GM12892 (cell line): ENCODE data around the gene DGKI.
"Not testable (repeated sequence)": the region's sequence is repeated elsewhere in the genome, so short reads cannot be mapped to it uniquely, and the experiment has no call there.

ENCODE experiments used
- DNase-seq: peaks from one replicate; pipeline ENCODE4 v3.0.0; 2011; ENCODE audit not compliant: insufficient read length
- FAIRE-seq: peaks from 2 replicates; lab custom pipeline; 2011; peaks lifted over from hg19 to GRCh38; lab: Jason Lieb, UNC
- POLR2A ChIP-seq: IDR thresholded peaks from 2 replicates; pipeline ENCODE4 v1.6.1; 2011; ENCODE audit warnings: low read depth, low read length, control low read depth
- POLR2AphosphoS5 ChIP-seq: IDR thresholded peaks from 2 replicates; pipeline ENCODE4 v1.6.1; 2011; ENCODE audit warnings: low read depth, low read length, control low read depth
- TAF1 ChIP-seq: IDR thresholded peaks from 2 replicates; pipeline ENCODE4 v1.6.1; 2011; ENCODE audit warnings: low read depth, mild to moderate bottlenecking, control low read depth, low read length, borderline replicate concordance

DGKI gene

GRCh38 chr7:137743021-137743420, 103.8 kb downstream of the DGKI start:
- TF ChIP-seq POLR2A (no peak), TAF1 (no peak), POLR2AphosphoS5 (no peak)
- DNase-seq (no peak), FAIRE-seq (no peak)

GRCh38 chr7:137742051-137742450, 104.7 kb downstream of the DGKI start:
- TF ChIP-seq POLR2AphosphoS5: no peak
- TF ChIP-seq POLR2A: no peak
- no peak for TF ChIP-seq TAF1
- FAIRE-seq (no peak), DNase-seq (no peak)

- no peak for DNase-seq
- FAIRE-seq: no peak
- TF ChIP-seq POLR2A (no peak), POLR2AphosphoS5 (no peak), TAF1 (no peak)
Observed at GRCh38 chr7:137741443-137741842, 105.3 kb downstream of the DGKI start.

- TF ChIP-seq POLR2A (no peak), POLR2AphosphoS5 (no peak), TAF1 (no peak)
- no peak for FAIRE-seq
- no peak for DNase-seq
Observed at GRCh38 chr7:137734221-137734620, 112.6 kb downstream of the DGKI start.

GRCh38 chr7:137732168-137732567, 114.6 kb downstream of the DGKI start:
- no peak for DNase-seq
- FAIRE-seq: no peak
- no peak for TF ChIP-seq POLR2A
- TF ChIP-seq POLR2AphosphoS5: no peak
- no peak for TF ChIP-seq TAF1

GRCh38 chr7:137731436-137731835, 115.3 kb downstream of the DGKI start:
- FAIRE-seq: no peak
- no peak for DNase-seq
- TF ChIP-seq POLR2A (no peak), TAF1 (no peak), POLR2AphosphoS5 (no peak)

GRCh38 chr7:137728426-137728825, 118.3 kb downstream of the DGKI start:
- TF ChIP-seq POLR2AphosphoS5 (no peak), POLR2A (no peak), TAF1 (no peak)
- no peak for DNase-seq
- no peak for FAIRE-seq

GRCh38 chr7:137727413-137727812, 119.4 kb downstream of the DGKI start:
- TF ChIP-seq POLR2AphosphoS5: no peak
- no peak for TF ChIP-seq POLR2A
- no peak for TF ChIP-seq TAF1
- DNase-seq: no peak
- no peak for FAIRE-seq

GRCh38 chr7:137718355-137718754, 128.4 kb downstream of the DGKI start:
- FAIRE-seq (no peak), DNase-seq (no peak)
- TF ChIP-seq TAF1: no peak
- no peak for TF ChIP-seq POLR2A
- no peak for TF ChIP-seq POLR2AphosphoS5

- no peak for FAIRE-seq
- no peak for DNase-seq
- TF ChIP-seq TAF1 (no peak), POLR2AphosphoS5 (no peak), POLR2A (no peak)
Observed at GRCh38 chr7:137717811-137718271, 128.9 kb downstream of the DGKI start.

GRCh38 chr7:137717045-137717444, 129.7 kb downstream of the DGKI start:
- DNase-seq (no peak), FAIRE-seq (no peak)
- TF ChIP-seq POLR2A: no peak
- no peak for TF ChIP-seq TAF1
- no peak for TF ChIP-seq POLR2AphosphoS5

- no peak for DNase-seq
- TF ChIP-seq POLR2AphosphoS5 (no peak), TAF1 (no peak), POLR2A (no peak)
- FAIRE-seq: peak; percentile 14
Observed at GRCh38 chr7:137716061-137716460, 130.7 kb downstream of the DGKI start.

- DNase-seq (no peak), FAIRE-seq (peak; percentile 27)
- TF ChIP-seq POLR2AphosphoS5 (no peak), TAF1 (no peak), POLR2A (no peak)
Observed at GRCh38 chr7:137715533-137715932, 131.2 kb downstream of the DGKI start.

- DNase-seq (no peak), FAIRE-seq (no peak)
- TF ChIP-seq POLR2AphosphoS5 (no peak), POLR2A (no peak), TAF1 (no peak)
Observed at GRCh38 chr7:137715121-137715520, 131.7 kb downstream of the DGKI start.

GRCh38 chr7:137706330-137706729, 140.4 kb downstream of the DGKI start:
- FAIRE-seq, DNase-seq: not testable (repeated sequence)

- no peak for TF ChIP-seq POLR2A
- TF ChIP-seq TAF1: no peak
- no peak for TF ChIP-seq POLR2AphosphoS5
- DNase-seq: no peak
- FAIRE-seq: no peak
Observed at GRCh38 chr7:137704723-137705122, 142.1 kb downstream of the DGKI start.
